NOMO-1 treated with DMSO at 0.1 percent for 48 hours (cell line): ENCODE measurements around the gene CAD.
A peak's percentile ranks its signal among the peaks of the same experiment; 100 is the strongest.

Experiments
- DNase-seq: peaks from one replicate; lab custom pipeline; 2025; ENCODE audit not compliant: unreplicated experiment; lab: John Stamatoyannopoulos, UW

CAD gene

DNA sequence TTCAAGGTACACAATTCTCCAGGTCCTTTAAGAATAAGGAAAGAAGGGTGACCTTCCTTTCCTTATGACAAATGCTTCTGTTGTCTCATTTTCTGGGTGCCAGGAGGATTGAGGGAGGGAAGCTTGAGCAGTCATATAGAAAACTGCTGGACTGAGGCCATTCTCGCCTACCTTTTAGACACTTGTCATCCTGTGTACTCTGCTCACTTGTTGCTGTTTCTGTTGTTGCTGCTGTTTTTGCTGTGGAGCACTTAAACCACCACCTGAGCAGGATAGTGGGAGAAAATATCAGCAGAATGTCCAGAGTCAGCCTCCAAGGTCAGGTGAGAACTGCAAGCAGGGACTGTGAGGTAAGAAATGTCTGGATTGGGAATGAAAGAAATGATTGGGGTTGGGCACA, 60.8 kb downstream of the CAD start:
- DNase-seq, result no peak

DNA sequence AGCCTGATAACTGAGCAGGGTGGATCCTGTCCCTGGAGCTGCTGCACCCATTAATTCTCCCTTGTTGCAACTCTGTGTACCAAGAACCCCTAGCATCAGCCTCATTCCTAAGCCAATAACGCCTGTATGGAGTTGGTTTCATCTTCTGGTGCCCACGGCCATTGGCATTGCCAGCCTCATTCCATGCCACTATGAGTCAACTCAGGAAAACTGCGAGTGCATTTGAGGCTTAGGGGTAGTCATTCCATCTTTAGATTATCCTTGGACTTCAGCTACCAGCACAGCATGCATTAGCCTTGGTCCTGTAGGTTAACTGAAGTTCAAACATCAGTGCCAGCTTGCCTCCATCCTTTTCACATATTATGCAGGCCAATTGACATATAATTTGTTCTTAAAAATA, 63.7 kb downstream of the CAD start:
- DNase-seq, result no peak

DNA sequence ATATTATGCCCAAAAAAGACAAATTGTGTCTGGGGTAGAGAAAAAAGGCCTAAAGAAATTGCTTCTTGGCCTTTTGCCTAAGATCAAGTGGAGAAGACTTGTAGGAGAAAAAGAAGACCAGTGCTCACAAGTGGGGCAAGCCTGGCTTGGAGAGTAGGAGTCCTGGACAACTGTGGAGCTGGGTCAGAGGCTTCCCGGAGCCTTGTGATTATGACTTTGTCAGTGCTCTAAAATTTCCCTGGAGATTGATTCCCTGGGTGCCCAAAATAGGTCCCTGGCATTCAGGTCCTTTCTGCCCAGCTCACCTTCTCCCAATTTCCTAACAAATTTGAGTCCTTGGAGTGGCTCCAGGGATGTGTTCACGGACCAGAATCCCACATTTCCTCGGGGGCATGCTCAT, 64.3 kb downstream of the CAD start:
- DNase-seq, result no peak

DNA sequence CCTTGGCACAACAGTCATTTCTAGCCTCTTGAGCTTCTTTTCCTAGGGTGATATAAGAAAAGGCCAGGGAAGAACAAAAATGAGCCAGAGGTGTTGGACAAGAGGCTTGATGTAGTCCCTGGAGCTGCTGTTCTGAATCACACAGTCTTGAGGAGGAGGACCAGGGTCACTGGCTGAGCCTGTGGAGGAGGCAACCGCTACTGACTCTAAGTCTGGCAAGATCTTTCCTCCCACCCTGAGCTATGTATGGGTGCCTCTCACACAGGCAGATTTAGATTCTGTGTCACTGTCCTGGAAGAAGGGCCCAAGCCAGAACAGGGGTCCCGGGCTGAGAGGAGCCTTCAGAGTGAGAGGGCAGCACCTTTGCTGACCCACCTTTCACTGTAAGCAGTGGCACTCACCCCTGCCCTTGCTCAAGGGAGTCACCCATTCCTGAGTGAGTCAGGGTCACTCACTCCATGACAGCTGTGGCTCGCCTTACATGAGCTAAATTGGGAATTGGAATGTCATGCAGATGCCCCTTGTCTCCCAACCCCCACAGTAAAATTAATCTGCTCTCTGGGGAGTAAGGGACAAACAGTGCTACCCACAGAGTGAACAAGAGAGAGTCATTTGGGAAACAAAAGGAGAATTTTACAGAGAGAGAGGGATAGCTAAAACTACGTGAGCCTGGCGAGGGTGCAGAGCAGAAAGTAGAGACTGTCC, 64.8 kb downstream of the CAD start, which contains the start of gene TRIM54:
Gene TRIM54, plus strand, starts transcription at position 575 of the 705 bp plus-strand sequence. CDS start 303 bp downstream, outside the sequence.
- DNase-seq, result no peak

DNA sequence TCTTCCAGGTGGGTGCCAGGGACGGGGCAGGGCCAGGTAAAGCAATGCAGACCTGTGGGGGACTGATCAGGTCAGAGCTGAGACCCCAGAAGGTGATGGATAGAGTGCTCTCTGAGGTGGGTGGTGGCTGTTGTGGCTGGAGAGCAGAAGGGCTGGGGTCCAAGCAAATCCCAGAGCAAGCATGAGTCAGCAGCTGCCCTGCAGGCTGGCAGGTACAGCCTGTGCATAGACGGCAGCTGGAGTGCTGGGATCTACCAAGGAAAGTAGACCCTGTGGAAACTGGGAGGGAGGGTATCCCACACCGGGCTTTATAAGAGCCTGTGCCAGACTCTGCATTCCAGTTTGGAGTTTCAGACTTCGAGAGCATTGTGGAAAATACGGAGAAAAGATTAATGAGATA, 65.7 kb downstream of the CAD start:
- no peak for DNase-seq

DNA sequence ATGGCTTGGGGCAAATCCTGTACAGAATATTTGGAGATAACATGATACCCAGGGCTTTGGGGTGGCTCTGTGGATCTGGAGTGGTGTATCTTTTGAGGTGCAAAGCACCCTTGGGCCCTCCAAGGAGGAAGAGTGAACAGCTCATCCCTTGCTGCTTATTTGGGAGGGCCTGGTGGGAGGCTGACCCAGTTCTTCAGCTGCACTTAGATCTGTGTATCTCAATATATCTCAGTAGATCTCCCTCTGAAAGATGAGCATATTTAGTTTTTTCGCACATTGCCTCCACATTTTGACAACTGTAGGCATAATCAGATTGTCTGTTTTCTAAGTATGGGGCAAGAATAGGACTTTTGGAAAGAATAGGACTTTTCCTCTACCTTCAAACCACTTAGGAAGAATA, 67.8 kb downstream of the CAD start:
- no peak for DNase-seq

DNA sequence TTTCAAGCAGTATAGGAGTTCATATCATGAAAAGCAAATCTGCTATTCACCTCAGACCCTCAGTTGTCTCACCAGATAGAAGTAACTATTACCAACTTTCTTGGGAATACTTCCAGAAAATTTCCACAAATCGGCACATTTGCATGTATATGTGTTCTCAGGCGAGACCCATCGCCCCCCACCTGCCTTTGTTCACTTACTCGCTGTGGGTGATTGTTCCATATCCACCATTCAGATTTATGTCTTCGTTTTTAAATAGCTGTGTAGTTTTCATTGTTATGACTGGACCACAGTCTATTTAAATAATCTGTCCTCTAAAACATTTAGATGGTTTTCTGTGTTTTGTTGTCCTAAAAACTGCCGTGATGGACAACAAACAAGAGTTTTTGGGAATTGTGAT, 68.3 kb downstream of the CAD start:
- DNase-seq, result no peak

DNA sequence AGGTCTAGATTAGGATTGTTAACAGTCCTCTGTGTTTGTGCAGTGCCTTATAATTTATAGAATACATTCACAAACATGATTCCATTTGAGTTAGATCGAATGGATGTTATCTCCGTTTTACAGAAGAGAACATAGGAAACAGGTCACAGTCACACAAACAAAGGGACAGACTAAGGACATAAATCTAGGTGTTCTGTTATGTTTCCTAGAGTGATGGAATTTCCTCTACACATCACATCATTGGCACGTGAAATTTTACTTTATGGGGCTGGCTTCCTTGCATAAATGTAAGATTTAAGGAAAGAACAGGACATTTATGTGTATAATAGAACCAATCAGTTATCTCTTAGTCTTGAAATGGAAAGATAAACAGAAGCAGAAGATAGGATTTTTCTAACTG, 71.4 kb downstream of the CAD start:
- no peak for DNase-seq

DNA sequence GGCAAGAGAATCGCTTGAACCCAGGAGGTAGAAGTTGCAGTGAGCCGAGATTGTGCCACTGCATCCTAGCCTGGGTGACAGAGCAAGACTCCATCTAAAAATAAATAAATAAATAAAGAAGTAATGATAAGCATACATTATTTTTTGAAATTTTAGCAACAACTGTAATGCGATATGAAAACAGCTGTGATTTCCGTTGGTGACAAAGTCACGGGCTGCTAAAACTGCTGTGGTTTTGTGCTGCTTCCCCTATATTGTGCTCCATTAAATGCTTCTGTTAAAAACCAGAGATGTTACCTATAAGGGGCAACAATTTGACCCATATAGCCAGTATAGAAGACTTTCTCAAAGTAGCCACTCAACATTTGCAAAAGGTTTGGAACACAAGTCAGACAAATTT, 73.4 kb downstream of the CAD start:
- peak; percentile 13 for DNase-seq

DNA sequence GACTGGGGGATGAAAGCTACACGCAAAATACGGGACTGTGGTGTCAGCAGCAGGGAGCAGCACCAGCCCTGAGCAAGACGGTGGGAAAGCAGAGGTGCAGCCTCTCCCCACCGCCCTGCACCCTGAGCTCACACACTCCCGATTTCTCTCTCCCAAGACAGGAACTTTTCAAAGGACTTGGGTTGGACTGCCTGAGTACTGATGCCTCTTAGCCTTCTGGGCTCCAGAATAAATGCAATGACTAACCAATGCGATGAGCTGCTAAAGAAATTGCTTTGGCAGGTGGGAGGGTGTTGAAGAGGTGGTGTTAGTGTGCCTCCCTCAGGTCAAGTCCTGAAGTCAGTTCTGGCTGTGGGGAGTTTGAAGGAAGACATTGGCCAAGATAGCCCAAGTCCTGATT, 74.7 kb downstream of the CAD start:
- no peak for DNase-seq
